ENCODE results near the gene PALLD.

GRCh38 chr4:168923526-168924194 is 426.8 kb downstream of the PALLD start:
- TF ChIP-seq POLR2AphosphoS5 (IDR thresholded peaks at IDR 0.05; ENCODE audit: borderline replicate concordance, low read depth, low read length) = no peak
- TF ChIP-seq EZH2 (IDR thresholded peaks at IDR 0.05) = no peak

Measured in SK-N-MC (cell line).